ENCODE measurements around the gene GMDS.
A peak's percentile ranks its signal among the peaks of the same experiment; 100 is the strongest.

The GMDS gene

GRCh38 chr6:1894954-1895353, 350.5 kb downstream of the GMDS start:
- Histone ChIP-seq H3K9me3 (ENCODE audit: control insufficient read depth in 2 of 2, low read length in 2 of 2) (no peaks in the 10 kb centered on the region), H3K4me3 (ENCODE audit: low read length in 2 of 2) (no peak overlapping the region), H3K9ac (ENCODE audit: low read depth in 1 of 2, low read length in 2 of 2) (no peak overlapping the region), H3K4me1 (ENCODE audit: control insufficient read depth in 2 of 2, insufficient read depth in 2 of 2, low read length in 2 of 2) (peaks cover 0 to 4% of the 10 kb centered on the region in 2 donors), H3K27me3 (ENCODE audit: control insufficient read depth in 2 of 2, insufficient read depth in 2 of 2, low read length in 2 of 2) (no peaks in the 10 kb centered on the region), H3K36me3 (ENCODE audit: control insufficient read depth in 2 of 2, insufficient read depth in 2 of 2, low read length in 2 of 2) (no peaks in the 10 kb centered on the region), H3K27ac (ENCODE audit: low read depth in 2 of 2, low read length in 2 of 2) (peak overlapping the region in 1 of 2 donors; percentile 55)

GRCh38 chr6:1893470-1894130, 351.8 kb downstream of the GMDS start:
- Histone ChIP-seq H3K4me1 (ENCODE audit: control insufficient read depth in 2 of 2, insufficient read depth in 2 of 2, low read length in 2 of 2) (peaks cover 0 to 4% of the 10 kb centered on the region in 2 donors), H3K9me3 (ENCODE audit: control insufficient read depth in 2 of 2, low read length in 2 of 2) (no peaks in the 10 kb centered on the region), H3K4me3 (ENCODE audit: low read length in 2 of 2) (no peak overlapping the region), H3K9ac (ENCODE audit: low read depth in 1 of 2, low read length in 2 of 2) (no peak overlapping the region), H3K36me3 (ENCODE audit: control insufficient read depth in 2 of 2, insufficient read depth in 2 of 2, low read length in 2 of 2) (no peaks in the 10 kb centered on the region), H3K27me3 (ENCODE audit: control insufficient read depth in 2 of 2, insufficient read depth in 2 of 2, low read length in 2 of 2) (no peaks in the 10 kb centered on the region), H3K27ac (ENCODE audit: low read depth in 2 of 2, low read length in 2 of 2) (no peak overlapping the region)

GRCh38 chr6:1892716-1893115, 352.7 kb downstream of the GMDS start:
- Histone ChIP-seq H3K4me1 (ENCODE audit: control insufficient read depth in 2 of 2, insufficient read depth in 2 of 2, low read length in 2 of 2) (peaks cover 0 to 4% of the 10 kb centered on the region in 2 donors), H3K36me3 (ENCODE audit: control insufficient read depth in 2 of 2, insufficient read depth in 2 of 2, low read length in 2 of 2) (no peaks in the 10 kb centered on the region), H3K9me3 (ENCODE audit: control insufficient read depth in 2 of 2, low read length in 2 of 2) (no peaks in the 10 kb centered on the region), H3K27me3 (ENCODE audit: control insufficient read depth in 2 of 2, insufficient read depth in 2 of 2, low read length in 2 of 2) (no peaks in the 10 kb centered on the region), H3K27ac (ENCODE audit: low read depth in 2 of 2, low read length in 2 of 2) (no peak overlapping the region), H3K9ac (ENCODE audit: low read depth in 1 of 2, low read length in 2 of 2) (no peak overlapping the region), H3K4me3 (ENCODE audit: low read length in 2 of 2) (no peak overlapping the region)

- no peaks in the 10 kb centered on the region for H3K27me3 ChIP-seq (ENCODE audit: control insufficient read depth in 2 of 2, insufficient read depth in 2 of 2, low read length in 2 of 2)
- H3K9ac ChIP-seq (ENCODE audit: low read depth in 1 of 2, low read length in 2 of 2), result no peak overlapping the region
- no peaks in the 10 kb centered on the region for H3K9me3 ChIP-seq (ENCODE audit: control insufficient read depth in 2 of 2, low read length in 2 of 2)
- peaks cover 0 to 4% of the 10 kb centered on the region in 2 donors for H3K4me1 ChIP-seq (ENCODE audit: control insufficient read depth in 2 of 2, insufficient read depth in 2 of 2, low read length in 2 of 2)
- H3K36me3 ChIP-seq (ENCODE audit: control insufficient read depth in 2 of 2, insufficient read depth in 2 of 2, low read length in 2 of 2), result no peaks in the 10 kb centered on the region
- H3K4me3 ChIP-seq (ENCODE audit: low read length in 2 of 2), result no peak overlapping the region
- no peak overlapping the region for H3K27ac ChIP-seq (ENCODE audit: low read depth in 2 of 2, low read length in 2 of 2)
Observed at GRCh38 chr6:1890987-1891386, 354.4 kb downstream of the GMDS start.

- Histone ChIP-seq H3K4me1 (ENCODE audit: control insufficient read depth in 2 of 2, insufficient read depth in 2 of 2, low read length in 2 of 2) (no peaks in the 10 kb centered on the region), H3K36me3 (ENCODE audit: control insufficient read depth in 2 of 2, insufficient read depth in 2 of 2, low read length in 2 of 2) (no peaks in the 10 kb centered on the region), H3K27ac (ENCODE audit: low read depth in 2 of 2, low read length in 2 of 2) (no peak overlapping the region), H3K9ac (ENCODE audit: low read depth in 1 of 2, low read length in 2 of 2) (no peak overlapping the region), H3K9me3 (ENCODE audit: control insufficient read depth in 2 of 2, low read length in 2 of 2) (no peaks in the 10 kb centered on the region), H3K27me3 (ENCODE audit: control insufficient read depth in 2 of 2, insufficient read depth in 2 of 2, low read length in 2 of 2) (no peaks in the 10 kb centered on the region), H3K4me3 (ENCODE audit: low read length in 2 of 2) (no peak overlapping the region)
Observed at GRCh38 chr6:1890071-1890470, 355.3 kb downstream of the GMDS start.

GRCh38 chr6:1885576-1886011, 359.8 kb downstream of the GMDS start:
- H3K4me3 ChIP-seq (ENCODE audit: low read length in 2 of 2), result no peak overlapping the region
- H3K4me1 ChIP-seq (ENCODE audit: control insufficient read depth in 2 of 2, insufficient read depth in 2 of 2, low read length in 2 of 2), result no peaks in the 10 kb centered on the region
- no peaks in the 10 kb centered on the region for H3K36me3 ChIP-seq (ENCODE audit: control insufficient read depth in 2 of 2, insufficient read depth in 2 of 2, low read length in 2 of 2)
- no peak overlapping the region for H3K9ac ChIP-seq (ENCODE audit: low read depth in 1 of 2, low read length in 2 of 2)
- no peaks in the 10 kb centered on the region for H3K9me3 ChIP-seq (ENCODE audit: control insufficient read depth in 2 of 2, low read length in 2 of 2)
- H3K27me3 ChIP-seq (ENCODE audit: control insufficient read depth in 2 of 2, insufficient read depth in 2 of 2, low read length in 2 of 2), result no peaks in the 10 kb centered on the region
- H3K27ac ChIP-seq (ENCODE audit: low read depth in 2 of 2, low read length in 2 of 2), result no peak overlapping the region

- Histone ChIP-seq H3K27ac (ENCODE audit: low read depth in 2 of 2, low read length in 2 of 2) (no peak overlapping the region), H3K27me3 (ENCODE audit: control insufficient read depth in 2 of 2, insufficient read depth in 2 of 2, low read length in 2 of 2) (no peaks in the 10 kb centered on the region), H3K36me3 (ENCODE audit: control insufficient read depth in 2 of 2, insufficient read depth in 2 of 2, low read length in 2 of 2) (no peaks in the 10 kb centered on the region), H3K9ac (ENCODE audit: low read depth in 1 of 2, low read length in 2 of 2) (no peak overlapping the region), H3K4me3 (ENCODE audit: low read length in 2 of 2) (no peak overlapping the region), H3K9me3 (ENCODE audit: control insufficient read depth in 2 of 2, low read length in 2 of 2) (no peaks in the 10 kb centered on the region), H3K4me1 (ENCODE audit: control insufficient read depth in 2 of 2, insufficient read depth in 2 of 2, low read length in 2 of 2) (no peaks in the 10 kb centered on the region)
Observed at GRCh38 chr6:1884313-1884712, 361.1 kb downstream of the GMDS start.

- no peak overlapping the region for H3K9ac ChIP-seq (ENCODE audit: low read depth in 1 of 2, low read length in 2 of 2)
- H3K27ac ChIP-seq (ENCODE audit: low read depth in 2 of 2, low read length in 2 of 2), result no peak overlapping the region
- no peaks in the 10 kb centered on the region for H3K4me1 ChIP-seq (ENCODE audit: control insufficient read depth in 2 of 2, insufficient read depth in 2 of 2, low read length in 2 of 2)
Observed at GRCh38 chr6:1878330-1878729, 367.1 kb downstream of the GMDS start.

GRCh38 chr6:1873781-1874180, 371.6 kb downstream of the GMDS start:
- no peak overlapping the region for H3K4me3 ChIP-seq (ENCODE audit: low read length in 2 of 2)
- H3K4me1 ChIP-seq (ENCODE audit: control insufficient read depth in 2 of 2, insufficient read depth in 2 of 2, low read length in 2 of 2), result no peaks in the 10 kb centered on the region
- no peak overlapping the region for H3K9ac ChIP-seq (ENCODE audit: low read depth in 1 of 2, low read length in 2 of 2)
- H3K36me3 ChIP-seq (ENCODE audit: control insufficient read depth in 2 of 2, insufficient read depth in 2 of 2, low read length in 2 of 2), result peaks cover 2 to 4% of the 10 kb centered on the region in 2 donors
- H3K9me3 ChIP-seq (ENCODE audit: control insufficient read depth in 2 of 2, low read length in 2 of 2), result no peaks in the 10 kb centered on the region
- H3K27ac ChIP-seq (ENCODE audit: low read depth in 2 of 2, low read length in 2 of 2), result no peak overlapping the region
- H3K27me3 ChIP-seq (ENCODE audit: control insufficient read depth in 2 of 2, insufficient read depth in 2 of 2, low read length in 2 of 2), result no peaks in the 10 kb centered on the region

More at GRCh38 chr6:1878330-1878729, 367.1 kb downstream of the GMDS start:
- Histone ChIP-seq H3K9me3 (ENCODE audit: control insufficient read depth in 2 of 2, low read length in 2 of 2) (no peaks in the 10 kb centered on the region), H3K27me3 (ENCODE audit: control insufficient read depth in 2 of 2, insufficient read depth in 2 of 2, low read length in 2 of 2) (no peaks in the 10 kb centered on the region), H3K36me3 (ENCODE audit: control insufficient read depth in 2 of 2, insufficient read depth in 2 of 2, low read length in 2 of 2) (peaks cover 2 to 4% of the 10 kb centered on the region in 2 donors), H3K4me3 (ENCODE audit: low read length in 2 of 2) (no peak overlapping the region)

- H3K27me3 ChIP-seq (ENCODE audit: control insufficient read depth in 2 of 2, insufficient read depth in 2 of 2, low read length in 2 of 2), result no peaks in the 10 kb centered on the region
- H3K27ac ChIP-seq (ENCODE audit: low read depth in 2 of 2, low read length in 2 of 2), result no peak overlapping the region
- H3K36me3 ChIP-seq (ENCODE audit: control insufficient read depth in 2 of 2, insufficient read depth in 2 of 2, low read length in 2 of 2), result peaks cover 2 to 4% of the 10 kb centered on the region in 2 donors
- no peak overlapping the region for H3K4me3 ChIP-seq (ENCODE audit: low read length in 2 of 2)
- no peaks in the 10 kb centered on the region for H3K9me3 ChIP-seq (ENCODE audit: control insufficient read depth in 2 of 2, low read length in 2 of 2)
- H3K4me1 ChIP-seq (ENCODE audit: control insufficient read depth in 2 of 2, insufficient read depth in 2 of 2, low read length in 2 of 2), result no peaks in the 10 kb centered on the region
- no peak overlapping the region for H3K9ac ChIP-seq (ENCODE audit: low read depth in 1 of 2, low read length in 2 of 2)
Observed at GRCh38 chr6:1872649-1873131, 372.7 kb downstream of the GMDS start.
